CD4-positive, alpha-beta T cell (primary cell): ENCODE measurements around the gene PTPN23. TPM values are rescaled to one million over a fixed set of nuclear protein-coding genes. Genes with fewer than 3 reads are reported as not detected.

Source experiments
- total RNA-seq, 174 experiments: library from RNA in 2 of 174; stranded (reverse) in 2 of 174; gene quantifications; one replicate each; pipeline ENCODE4 v1.2.3 and lab custom pipeline; 2021 to 2026

PTPN23 gene
- total RNA-seq, 2 experiments from 2014 or later, result 27.3 to 35.7 TPM

Other genes with a start within 250 kb of the PTPN23 start
- gene SETD2, start 216.9 kb upstream of the PTPN23 start, total RNA-seq, result 10 to 100 TPM; 87.3 to 87.4 TPM
- 1 to 10 TPM; 8.0 to 9.2 TPM for gene KIF9, start 98.2 kb upstream of the PTPN23 start, total RNA-seq
- 10 to 100 TPM; 43.3 to 43.7 TPM for gene KLHL18, start 98.1 kb upstream of the PTPN23 start, total RNA-seq
- gene SCAP, start 94.9 kb downstream of the PTPN23 start, total RNA-seq, result 10 to 100 TPM; 58.3 to 60.3 TPM
- gene ELP6, start 132.7 kb downstream of the PTPN23 start, total RNA-seq, result 10 to 100 TPM; 11.0 to 12.3 TPM
- under 1 TPM in 1 of 2 experiments, not detected in 1; 0.39 TPM for gene CSPG5, start 197.8 kb downstream of the PTPN23 start, total RNA-seq